SU-DHL-6 (cell line): Measurements from ENCODE around the gene E2F7.

Experiments used
- H2AFZ ChIP-seq: fragments of 200-600 bp; sonication (generic); 2 replicates; pipeline ENCODE4 v1.6.1; 2014; ENCODE audit warnings: low read depth, mild to moderate bottlenecking, moderate library complexity, mixed read lengths, antibody characterized with exemption, low read length; ENCODE audit not compliant: severe bottlenecking
- H3F3A ChIP-seq: fragments of 200-600 bp; shearing (Covaris generic); 2 replicates; pipeline ENCODE4 v1.6.0; 2016; ENCODE audit warnings: antibody characterized with exemption, mild to moderate bottlenecking; ENCODE audit not compliant: insufficient read depth
- H3K27ac ChIP-seq: fragments of 200-600 bp; sonication (generic); 2 replicates; pipeline ENCODE4 v1.5.1; 2016; ENCODE audit warnings: low read depth, mild to moderate bottlenecking, low read length, moderate library complexity, mixed read lengths
- H3K27me3 ChIP-seq: fragments of 200-600 bp; sonication (generic), shearing (Covaris generic); 2 replicates; pipeline ENCODE4 v1.6.0; 2014; ENCODE audit warnings: mild to moderate bottlenecking, low read length
- H3K36me3 ChIP-seq: fragments of 200-600 bp; sonication (generic); 2 replicates; pipeline ENCODE4 v1.6.1; 2014; ENCODE audit warnings: mild to moderate bottlenecking, low read length, mixed read lengths
- H3K4me2 ChIP-seq: fragments of 300-600, 200-600 bp; shearing (Covaris generic), sonication (generic); 2 replicates; pipeline ENCODE4 v1.6.0; 2014; ENCODE audit warnings: low read length, low read depth, mild to moderate bottlenecking; ENCODE audit not compliant: poor library complexity, severe bottlenecking
- H3K4me3 ChIP-seq: fragments of 200-600 bp; sonication (generic); 2 replicates; pipeline ENCODE4 v1.5.1; 2014; ENCODE audit warnings: antibody characterized with exemption, low read length, mild to moderate bottlenecking, mixed read lengths; ENCODE audit not compliant: insufficient read depth, poor library complexity, severe bottlenecking
- H3K79me2 ChIP-seq: fragments of 200-600 bp; sonication (generic); 2 replicates; pipeline ENCODE4 v1.6.1; 2014; ENCODE audit warnings: mild to moderate bottlenecking, low read length, moderate library complexity; ENCODE audit not compliant: insufficient read depth
- H3K9ac ChIP-seq: fragments of 200-600 bp; sonication (generic); 2 replicates; pipeline ENCODE4 v1.7.0; 2014; ENCODE audit warnings: mild to moderate bottlenecking, low read length
- H3K9me2 ChIP-seq: fragments of 200-600 bp; sonication (generic); replicated peaks from 2 replicates; pipeline ENCODE4 v1.6.1; 2014; ENCODE audit warnings: low read length; ENCODE audit not compliant: insufficient read depth
- H3K9me3 ChIP-seq: fragments of 200-600 bp; sonication (generic); 2 replicates; pipeline ENCODE4 v1.6.1; 2014; ENCODE audit warnings: low read length, mixed read lengths; ENCODE audit not compliant: insufficient read depth
- H4K20me1 ChIP-seq: fragments of 200-600 bp; sonication (generic); 2 replicates; pipeline ENCODE4 v1.6.1; 2014; ENCODE audit warnings: low read depth, mild to moderate bottlenecking, antibody characterized with exemption, low read length, moderate library complexity, mixed read lengths
- CTCF ChIP-seq: fragments of 200-600 bp; sonication (generic); IDR thresholded peaks from one replicate; pipeline ENCODE4 v1.5.1; 2017; ENCODE audit warnings: antibody characterized with exemption, mild to moderate bottlenecking, low read length, moderate library complexity; ENCODE audit not compliant: insufficient read depth, poor library complexity, severe bottlenecking
- EZH2phosphoT487 ChIP-seq: fragments of 200-600 bp; sonication (generic), shearing (Covaris generic); conservative IDR thresholded peaks from 2 replicates; pipeline ENCODE4 v1.6.1; 2018; ENCODE audit warnings: mild to moderate bottlenecking, antibody characterized with exemption, low read length, moderate library complexity, mixed read lengths

Gene E2F7

GRCh38 chr12:77107121-77107520 is 41.8 kb upstream of the E2F7 start:
- no peak for TF ChIP-seq EZH2phosphoT487
- TF ChIP-seq CTCF, result no peak
- no peaks in the 10 kb centered on the region for H4K20me1 ChIP-seq
- peaks cover 3% of the 10 kb centered on the region; the same call in 1 of the 2 replicates for H3K27me3 ChIP-seq
- no peak overlapping the region for H3K4me2 ChIP-seq
- 0 out of 2 replicates have a peak, but pooled peaks cover 8% of the 10 kb centered on the region for H3K9me3 ChIP-seq
- no peak overlapping the region for H2AFZ ChIP-seq
- no peak overlapping the region for H3K27ac ChIP-seq
- no peak overlapping the region for H3K9ac ChIP-seq
- H3K9me2 ChIP-seq, result no peaks in the 10 kb centered on the region
- H3K79me2 ChIP-seq, result no peaks in the 10 kb centered on the region
- H3K4me3 ChIP-seq, result no peak overlapping the region
- H3K36me3 ChIP-seq, result no peaks in the 10 kb centered on the region
- H3F3A ChIP-seq, result no peaks in the 10 kb centered on the region

DNA sequence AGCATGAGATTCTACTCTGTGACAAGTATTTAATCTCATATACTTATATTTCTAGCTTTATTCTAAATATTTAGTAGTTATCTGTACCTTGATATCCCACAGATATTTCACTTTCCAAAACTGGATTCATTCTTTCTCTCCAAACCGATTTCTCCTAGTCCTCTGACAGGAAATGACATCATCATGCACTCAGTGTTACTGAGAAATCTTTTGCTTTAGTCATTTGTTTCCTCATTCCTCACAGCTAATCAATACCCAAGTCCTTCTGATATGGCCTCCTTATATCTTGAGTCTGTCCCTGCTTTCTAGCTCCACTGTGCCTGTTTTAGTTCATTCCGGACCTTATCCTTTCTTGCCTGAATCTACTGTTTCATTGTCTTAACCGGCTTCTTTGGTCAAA is 39.4 kb upstream of the E2F7 start:
- no peaks in the 10 kb centered on the region for H3K9me3 ChIP-seq
- H3K27ac ChIP-seq, result no peak overlapping the region
- no peak overlapping the region for H3K9ac ChIP-seq
- H3K27me3 ChIP-seq, result peaks cover 3% of the 10 kb centered on the region; the same call in 1 of the 2 replicates
- no peak overlapping the region for H3K4me3 ChIP-seq
- H3K79me2 ChIP-seq, result no peaks in the 10 kb centered on the region
- no peak overlapping the region for H3K4me2 ChIP-seq
- no peak overlapping the region for H2AFZ ChIP-seq
- TF ChIP-seq EZH2phosphoT487 (no peak), CTCF (no peak)
- H3F3A ChIP-seq, result no peaks in the 10 kb centered on the region
- no peaks in the 10 kb centered on the region for H3K9me2 ChIP-seq
- H3K36me3 ChIP-seq, result no peaks in the 10 kb centered on the region
- no peaks in the 10 kb centered on the region for H4K20me1 ChIP-seq

DNA sequence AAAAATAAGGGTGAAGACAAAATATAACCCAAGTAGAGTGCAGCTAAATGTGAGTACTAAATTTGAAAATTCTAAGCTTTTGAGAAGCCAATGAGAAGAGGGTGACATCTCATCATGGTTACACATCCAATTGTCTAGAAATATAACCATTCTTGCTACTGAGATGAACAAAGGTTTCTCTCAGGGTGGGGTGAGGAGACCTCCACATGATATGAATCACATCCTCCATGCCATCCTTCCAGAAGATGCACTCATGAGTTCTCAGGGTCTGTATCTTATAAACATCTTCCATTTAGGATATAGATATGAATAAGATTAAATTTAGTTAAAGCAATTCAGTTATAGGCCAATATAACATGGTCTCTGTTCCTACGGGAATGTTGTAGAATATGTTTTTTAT is 38.9 kb upstream of the E2F7 start:
- no peaks in the 10 kb centered on the region for H3K36me3 ChIP-seq
- H3K27ac ChIP-seq, result no peak overlapping the region
- H3K9me3 ChIP-seq, result no peaks in the 10 kb centered on the region
- TF ChIP-seq EZH2phosphoT487 (no peak), CTCF (no peak)
- H3K4me3 ChIP-seq, result no peak overlapping the region
- no peak overlapping the region for H3K4me2 ChIP-seq
- H3K9me2 ChIP-seq, result no peaks in the 10 kb centered on the region
- H3F3A ChIP-seq, result no peaks in the 10 kb centered on the region
- H4K20me1 ChIP-seq, result no peaks in the 10 kb centered on the region
- no peak overlapping the region for H2AFZ ChIP-seq
- H3K79me2 ChIP-seq, result no peaks in the 10 kb centered on the region
- H3K27me3 ChIP-seq, result peaks cover 3% of the 10 kb centered on the region; the same call in 1 of the 2 replicates
- H3K9ac ChIP-seq, result no peak overlapping the region
